ENCODE measurements around the gene IKZF2. TPM values are rescaled to one million over a fixed set of nuclear protein-coding genes. Genes with fewer than 3 reads are reported as not detected.

The IKZF2 gene
- total RNA-seq, 1 experiment from 2014 or later, result 0.44 TPM

DNA sequence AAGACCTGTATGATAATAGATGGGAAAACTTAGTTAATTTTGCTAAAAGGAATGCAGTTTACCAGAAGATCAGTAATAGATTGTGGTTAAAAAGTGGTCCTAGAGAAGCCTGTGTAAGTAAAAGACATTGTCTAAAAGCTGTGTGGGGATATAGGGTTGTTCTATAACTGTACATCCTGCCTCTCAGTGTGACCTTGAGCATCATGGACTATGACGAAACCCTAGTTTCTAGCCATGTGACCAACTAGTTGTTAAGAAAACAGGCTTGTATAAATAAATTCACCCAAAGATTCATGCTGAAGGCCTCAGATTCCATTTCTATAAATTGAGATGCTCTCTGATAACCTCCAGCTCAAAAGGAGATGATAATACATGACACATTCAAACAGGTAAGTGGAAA, 160.7 kb downstream of the IKZF2 start:
- intact Hi-C loops (cut with micrococcal nuclease; ENCODE audit: unreplicated experiment), result no loop called here
- no TSS peak for BruUV-seq (replicated peaks)

DNA sequence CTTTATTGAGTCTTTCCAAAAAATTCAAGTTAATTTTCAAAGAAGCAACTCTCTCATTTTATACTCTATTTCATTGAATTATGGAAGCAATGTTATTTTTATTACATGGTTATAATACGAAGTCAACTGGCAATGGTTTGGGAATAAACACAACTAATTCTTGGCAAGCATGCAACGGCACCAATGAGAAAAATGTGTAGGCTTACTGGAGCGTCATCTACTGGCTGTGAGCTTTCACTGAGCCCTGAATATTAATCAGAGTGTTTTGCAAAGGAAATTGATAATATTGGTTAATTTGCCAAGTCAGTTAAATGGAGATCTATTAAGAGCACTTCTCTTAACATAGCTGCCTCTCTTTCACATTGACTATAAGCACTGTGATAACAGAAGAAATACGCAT, 163.9 kb downstream of the IKZF2 start:
- H3K36me3 ChIP-seq (ENCODE audit: control insufficient read depth, insufficient read depth, low read length), result no peaks in the 10 kb centered on the region
- H3K27ac ChIP-seq (ENCODE audit: low read length), result no peak overlapping the region
- ChIA-PET CTCF (no interaction called here), POLR2A (no interaction called here)
- H3K27me3 ChIP-seq (ENCODE audit: control insufficient read depth, insufficient read depth, low read length), result no peaks in the 10 kb centered on the region
- intact Hi-C loops (cut with micrococcal nuclease; ENCODE audit: unreplicated experiment) (no loop called here), in situ Hi-C loops (cut with HindIII; ENCODE audit: low pct_unique_long_range_greater_than_20kb, low sequenced_read_pairs) (no loop called here)
- no peaks in the 10 kb centered on the region for H3K9me3 ChIP-seq (ENCODE audit: control insufficient read depth, insufficient read depth, low read depth, low read length)
- no peak overlapping the region for H3K4me3 ChIP-seq (ENCODE audit: low read depth in 2 of 2, low read length in 2 of 2)
- ATAC-seq (no peak), DNase-seq (ENCODE audit: low read depth, low spot score) (no peak)
- BruUV-seq (replicated peaks), result no TSS peak
- TF ChIP-seq SIN3A (IDR thresholded peaks at IDR 0.05; ENCODE audit: borderline replicate concordance, insufficient read depth, low read depth, low read length) (no peak), POLR2AphosphoS5 (IDR thresholded peaks at IDR 0.05; ENCODE audit: low read depth, low read length) (no peak), TCF7L2 (IDR thresholded peaks at IDR 0.05; ENCODE audit: low read depth, low read length) (no peak)
- TF ChIP-seq, protein P1, sequence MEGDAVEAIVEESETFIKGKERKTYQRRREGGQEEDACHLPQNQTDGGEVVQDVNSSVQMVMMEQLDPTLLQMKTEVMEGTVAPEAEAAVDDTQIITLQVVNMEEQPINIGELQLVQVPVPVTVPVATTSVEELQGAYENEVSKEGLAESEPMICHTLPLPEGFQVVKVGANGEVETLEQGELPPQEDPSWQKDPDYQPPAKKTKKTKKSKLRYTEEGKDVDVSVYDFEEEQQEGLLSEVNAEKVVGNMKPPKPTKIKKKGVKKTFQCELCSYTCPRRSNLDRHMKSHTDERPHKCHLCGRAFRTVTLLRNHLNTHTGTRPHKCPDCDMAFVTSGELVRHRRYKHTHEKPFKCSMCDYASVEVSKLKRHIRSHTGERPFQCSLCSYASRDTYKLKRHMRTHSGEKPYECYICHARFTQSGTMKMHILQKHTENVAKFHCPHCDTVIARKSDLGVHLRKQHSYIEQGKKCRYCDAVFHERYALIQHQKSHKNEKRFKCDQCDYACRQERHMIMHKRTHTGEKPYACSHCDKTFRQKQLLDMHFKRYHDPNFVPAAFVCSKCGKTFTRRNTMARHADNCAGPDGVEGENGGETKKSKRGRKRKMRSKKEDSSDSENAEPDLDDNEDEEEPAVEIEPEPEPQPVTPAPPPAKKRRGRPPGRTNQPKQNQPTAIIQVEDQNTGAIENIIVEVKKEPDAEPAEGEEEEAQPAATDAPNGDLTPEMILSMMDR (IDR thresholded peaks at IDR 0.05), result no peak
- TF ChIP-seq, protein P2, sequence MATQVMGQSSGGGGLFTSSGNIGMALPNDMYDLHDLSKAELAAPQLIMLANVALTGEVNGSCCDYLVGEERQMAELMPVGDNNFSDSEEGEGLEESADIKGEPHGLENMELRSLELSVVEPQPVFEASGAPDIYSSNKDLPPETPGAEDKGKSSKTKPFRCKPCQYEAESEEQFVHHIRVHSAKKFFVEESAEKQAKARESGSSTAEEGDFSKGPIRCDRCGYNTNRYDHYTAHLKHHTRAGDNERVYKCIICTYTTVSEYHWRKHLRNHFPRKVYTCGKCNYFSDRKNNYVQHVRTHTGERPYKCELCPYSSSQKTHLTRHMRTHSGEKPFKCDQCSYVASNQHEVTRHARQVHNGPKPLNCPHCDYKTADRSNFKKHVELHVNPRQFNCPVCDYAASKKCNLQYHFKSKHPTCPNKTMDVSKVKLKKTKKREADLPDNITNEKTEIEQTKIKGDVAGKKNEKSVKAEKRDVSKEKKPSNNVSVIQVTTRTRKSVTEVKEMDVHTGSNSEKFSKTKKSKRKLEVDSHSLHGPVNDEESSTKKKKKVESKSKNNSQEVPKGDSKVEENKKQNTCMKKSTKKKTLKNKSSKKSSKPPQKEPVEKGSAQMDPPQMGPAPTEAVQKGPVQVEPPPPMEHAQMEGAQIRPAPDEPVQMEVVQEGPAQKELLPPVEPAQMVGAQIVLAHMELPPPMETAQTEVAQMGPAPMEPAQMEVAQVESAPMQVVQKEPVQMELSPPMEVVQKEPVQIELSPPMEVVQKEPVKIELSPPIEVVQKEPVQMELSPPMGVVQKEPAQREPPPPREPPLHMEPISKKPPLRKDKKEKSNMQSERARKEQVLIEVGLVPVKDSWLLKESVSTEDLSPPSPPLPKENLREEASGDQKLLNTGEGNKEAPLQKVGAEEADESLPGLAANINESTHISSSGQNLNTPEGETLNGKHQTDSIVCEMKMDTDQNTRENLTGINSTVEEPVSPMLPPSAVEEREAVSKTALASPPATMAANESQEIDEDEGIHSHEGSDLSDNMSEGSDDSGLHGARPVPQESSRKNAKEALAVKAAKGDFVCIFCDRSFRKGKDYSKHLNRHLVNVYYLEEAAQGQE (IDR thresholded peaks at IDR 0.05; ENCODE audit: insufficient read depth in 1 of 2, low read depth in 2 of 2, low read length in 1 of 2), result no peak
- no peaks in the 10 kb centered on the region for H3K4me1 ChIP-seq (ENCODE audit: control insufficient read depth, insufficient read depth, low read length)

More for the DNA sequence above, 160.7 kb downstream of the IKZF2 start:
- ChIA-PET POLR2A (interaction anchor here (0.6 kb wide), 1 partner anchor 458 kb away, joined by 3 read pairs; no protein-coding TSS in a partner anchor), CTCF (no interaction called here)
- no peak for DNase-seq (ENCODE audit: low read depth, low spot score)
- H3K4me3 ChIP-seq (ENCODE audit: low read depth in 2 of 2, low read length in 2 of 2), result no peak overlapping the region
- no peak overlapping the region for H3K27ac ChIP-seq (ENCODE audit: low read length)
- H3K4me1 ChIP-seq (ENCODE audit: control insufficient read depth, insufficient read depth, low read length), result no peaks in the 10 kb centered on the region
- in situ Hi-C loops (cut with HindIII; ENCODE audit: low pct_unique_long_range_greater_than_20kb, low sequenced_read_pairs), result no loop called here
- TF ChIP-seq SIN3A (IDR thresholded peaks at IDR 0.05; ENCODE audit: borderline replicate concordance, insufficient read depth, low read depth, low read length) (no peak), TCF7L2 (IDR thresholded peaks at IDR 0.05; ENCODE audit: low read depth, low read length) (no peak), POLR2AphosphoS5 (IDR thresholded peaks at IDR 0.05; ENCODE audit: low read depth, low read length) (no peak)
- TF ChIP-seq, protein P1 (IDR thresholded peaks at IDR 0.05), result no peak
- TF ChIP-seq, protein P2 (IDR thresholded peaks at IDR 0.05; ENCODE audit: insufficient read depth in 1 of 2, low read depth in 2 of 2, low read length in 1 of 2), result no peak
- no peaks in the 10 kb centered on the region for H3K9me3 ChIP-seq (ENCODE audit: control insufficient read depth, insufficient read depth, low read depth, low read length)
- H3K27me3 ChIP-seq (ENCODE audit: control insufficient read depth, insufficient read depth, low read length), result no peaks in the 10 kb centered on the region
- no peaks in the 10 kb centered on the region for H3K36me3 ChIP-seq (ENCODE audit: control insufficient read depth, insufficient read depth, low read length)
- no peak for ATAC-seq
